HL-60/S4 treated with retinoic acid at 250 ng/mL for 4 days and 3 days (cell line): ENCODE measurements around the gene GNRHR.
"Not testable (repeated sequence)": the region's sequence is repeated elsewhere in the genome, so short reads cannot be mapped to it uniquely, and the experiment has no call there.

Experiments used
- in situ Hi-C: fragments of 300-500 bp; cut with MboI; formaldehyde crosslinking; loops from 2 replicates; pipeline ENCODE4 v1.7.0; 2022; ENCODE audit warnings: low sequenced_read_pairs

Gene GNRHR, protein sequence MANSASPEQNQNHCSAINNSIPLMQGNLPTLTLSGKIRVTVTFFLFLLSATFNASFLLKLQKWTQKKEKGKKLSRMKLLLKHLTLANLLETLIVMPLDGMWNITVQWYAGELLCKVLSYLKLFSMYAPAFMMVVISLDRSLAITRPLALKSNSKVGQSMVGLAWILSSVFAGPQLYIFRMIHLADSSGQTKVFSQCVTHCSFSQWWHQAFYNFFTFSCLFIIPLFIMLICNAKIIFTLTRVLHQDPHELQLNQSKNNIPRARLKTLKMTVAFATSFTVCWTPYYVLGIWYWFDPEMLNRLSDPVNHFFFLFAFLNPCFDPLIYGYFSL

GRCh38 chr4:67754288-67754687, at the start of gene GNRHR:
Gene GNRHR (minus strand): TSS chr4:67754388. CDS start chr4:67754335, 53 bp downstream.
- in situ Hi-C loops, result no loop called here

DNA sequence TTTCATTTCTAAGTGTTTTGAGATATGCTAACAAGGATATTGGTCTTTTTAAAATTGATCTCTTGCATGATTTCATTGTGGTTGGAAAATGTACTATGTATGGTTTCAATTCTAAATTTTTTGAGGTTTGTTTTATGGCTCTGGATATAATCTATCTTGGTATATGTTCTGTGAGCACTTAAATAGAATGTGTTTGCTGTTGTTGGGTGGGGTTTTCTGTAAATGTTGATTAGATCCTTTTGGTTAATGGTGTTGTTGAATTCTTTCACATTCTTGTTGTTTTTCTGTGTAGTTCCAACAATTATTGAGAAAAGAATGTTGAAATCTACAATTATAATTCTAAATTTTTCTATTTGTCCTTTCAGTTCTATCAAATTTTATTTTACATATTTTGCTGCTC, 42.6 kb upstream of the GNRHR start:
- in situ Hi-C loops, result no loop called here

- in situ Hi-C loops, result no loop called here
These were observed 36.5 kb upstream of the GNRHR start for GRCh38 chr4:67790721-67791120.

DNA sequence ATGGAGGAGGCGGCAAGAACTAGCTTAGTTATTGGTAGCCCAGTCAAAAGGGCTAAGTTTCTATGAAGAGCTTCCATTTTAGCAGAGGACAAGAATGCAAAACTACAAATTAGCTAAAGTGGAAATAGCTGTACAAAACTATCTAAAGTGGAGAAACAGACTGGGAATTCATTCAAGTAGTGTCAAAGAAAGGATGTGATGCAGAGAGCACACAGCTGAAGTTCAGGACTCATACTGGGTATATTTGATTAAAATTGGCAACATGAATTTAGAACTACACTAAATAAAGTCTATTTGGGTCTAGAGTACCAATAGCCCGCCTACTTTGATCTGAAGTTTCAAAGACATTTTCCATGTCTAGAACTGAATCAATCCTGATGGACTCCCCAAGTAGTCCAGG, 33.1 kb upstream of the GNRHR start:
- in situ Hi-C loops, result no loop called here

DNA sequence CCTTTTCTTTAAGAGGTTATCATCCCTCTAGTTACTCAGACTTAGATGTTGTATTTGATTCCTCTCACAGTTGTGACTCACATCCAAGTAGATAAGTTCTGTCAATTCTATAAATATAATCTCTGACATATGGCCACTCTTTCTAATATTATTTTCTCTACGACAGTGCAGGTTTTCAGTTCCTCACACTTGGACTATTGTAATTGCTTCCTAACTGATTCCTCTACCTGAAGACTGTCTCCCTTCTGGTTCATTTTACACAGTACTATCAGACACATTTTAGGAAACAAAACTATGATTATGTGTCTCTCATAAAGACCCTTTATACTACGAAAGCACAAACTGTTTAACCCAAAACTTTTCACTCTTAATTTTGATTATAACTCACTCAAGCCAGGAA, 31.3 kb upstream of the GNRHR start:
- in situ Hi-C loops, result no loop called here

DNA sequence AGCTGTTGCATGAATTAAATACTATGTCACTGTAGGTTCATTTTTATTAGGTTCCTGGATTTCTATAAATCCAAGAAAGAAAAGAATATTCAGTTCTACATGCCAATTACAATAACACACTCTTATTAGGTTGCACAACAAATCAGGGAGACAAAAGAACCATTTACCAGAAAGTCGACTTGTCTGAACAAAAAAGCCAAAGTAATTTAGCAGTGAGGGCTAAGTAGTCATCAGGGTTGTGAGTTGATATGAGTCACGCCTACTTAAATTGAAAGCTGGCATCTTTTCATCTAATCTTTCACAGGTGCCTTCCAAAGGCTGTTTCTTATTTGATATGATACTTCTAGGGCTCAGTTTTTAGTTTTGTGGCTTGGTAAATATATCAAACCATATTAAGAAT, 25.4 kb upstream of the GNRHR start:
- in situ Hi-C loops, result no loop called here

GRCh38 chr4:67776746-67777145, 22.6 kb upstream of the GNRHR start:
- in situ Hi-C loops, result no loop called here

- in situ Hi-C loops, result no loop called here
These were observed 16.2 kb upstream of the GNRHR start for GRCh38 chr4:67770422-67770821.

DNA sequence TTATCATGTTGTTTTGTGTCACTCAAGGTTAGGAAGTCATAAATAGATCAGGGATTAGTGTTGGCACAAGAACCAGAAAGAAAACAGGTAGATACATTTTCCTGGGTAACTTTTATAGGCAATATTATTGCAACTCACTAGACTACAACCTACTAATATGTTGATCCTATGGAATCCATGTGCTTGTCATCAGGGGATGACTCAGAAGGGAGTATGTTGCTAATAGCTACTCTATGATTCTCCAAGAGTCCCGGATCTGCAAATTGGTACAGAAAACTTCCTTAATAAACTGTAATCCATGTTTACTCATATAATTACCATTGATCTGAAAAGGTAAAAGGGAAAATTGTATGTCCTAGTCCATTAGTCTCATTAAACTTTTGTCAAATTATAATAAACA, 11.7 kb upstream of the GNRHR start:
- in situ Hi-C loops, result no loop called here

DNA sequence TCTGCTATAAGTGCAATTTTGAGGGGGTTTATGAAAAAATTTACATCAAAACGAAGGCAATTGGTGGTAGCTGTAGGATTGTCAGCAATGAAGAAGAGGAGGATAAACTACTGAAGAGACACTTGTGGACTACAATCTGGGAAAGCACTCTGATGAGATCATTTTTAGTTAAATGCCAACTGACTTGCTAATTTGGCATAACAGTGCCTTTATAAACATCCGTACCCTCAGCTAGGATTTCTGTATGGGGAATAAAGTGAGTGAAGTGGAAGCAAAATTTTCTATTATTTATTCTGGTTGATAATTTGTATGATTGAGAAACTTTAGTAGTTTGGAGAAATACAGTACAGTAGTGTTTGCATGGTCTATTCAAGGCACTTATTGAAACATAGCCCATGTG, 11.2 kb upstream of the GNRHR start:
- in situ Hi-C loops, result no loop called here

DNA sequence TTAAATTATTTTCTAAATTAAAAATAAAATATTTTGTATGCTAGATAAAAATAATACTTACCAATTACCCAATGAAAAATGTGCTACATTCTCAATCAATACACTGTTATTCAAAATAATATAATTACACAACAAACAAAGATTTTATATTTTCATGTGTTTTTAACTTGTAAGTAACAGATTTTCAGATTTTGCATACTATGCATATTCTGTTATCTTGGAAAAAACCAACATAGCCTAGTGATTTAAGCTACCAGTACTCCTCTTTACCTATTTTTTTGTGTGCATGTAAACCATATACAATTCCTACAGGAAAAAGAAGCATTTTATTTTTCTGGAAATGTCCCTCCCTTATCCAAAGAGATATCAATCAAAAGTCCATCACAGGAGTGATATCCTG, 10.0 kb upstream of the GNRHR start:
- in situ Hi-C loops, result no loop called here

- in situ Hi-C loops, result no loop called here
These were observed 7.9 kb upstream of the GNRHR start for GRCh38 chr4:67762086-67762485.

GRCh38 chr4:67756991-67757390, 2.8 kb upstream of the GNRHR start:
- in situ Hi-C loops, result not testable (repeated sequence)

- in situ Hi-C loops, result no loop called here
These were observed 1.8 kb upstream of the GNRHR start for GRCh38 chr4:67755974-67756373.

DNA sequence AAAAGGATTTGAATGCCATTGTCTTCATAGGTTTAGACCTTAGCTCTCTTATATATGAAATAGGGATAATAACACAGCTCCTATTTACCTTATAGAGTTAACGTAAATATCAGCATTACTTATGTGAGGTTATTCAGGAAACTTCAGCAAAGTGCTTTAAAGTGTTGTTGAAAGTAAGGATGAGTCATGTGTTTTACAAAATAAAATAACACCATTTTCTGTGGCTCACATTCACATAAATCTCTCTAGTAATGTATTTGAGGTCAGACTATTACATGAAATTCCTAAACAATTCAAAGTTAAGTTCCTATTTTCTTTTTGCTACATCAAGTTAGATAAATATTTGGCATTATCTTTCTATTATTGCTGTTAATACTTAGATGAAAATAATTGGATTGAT, 2.9 kb downstream of the GNRHR start:
- in situ Hi-C loops, result no loop called here

DNA sequence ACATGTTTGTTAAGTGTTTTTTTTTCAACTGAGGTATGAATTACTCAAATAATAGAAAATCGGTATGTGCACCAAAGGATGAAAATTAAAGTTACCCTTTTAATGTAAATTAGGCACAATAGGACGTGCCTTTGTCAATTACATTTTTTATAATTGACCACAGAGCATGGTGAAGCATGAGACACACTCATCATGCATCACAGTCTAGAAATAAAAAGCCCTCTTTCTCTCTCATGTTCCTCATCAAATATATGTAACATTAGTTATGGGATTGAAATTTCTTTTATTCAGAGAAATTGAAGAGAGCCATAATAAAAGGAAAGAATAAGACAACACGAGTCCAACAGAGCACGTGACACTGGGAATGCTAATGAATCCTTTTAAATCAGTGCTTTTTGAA, 3.5 kb downstream of the GNRHR start:
- in situ Hi-C loops, result no loop called here

DNA sequence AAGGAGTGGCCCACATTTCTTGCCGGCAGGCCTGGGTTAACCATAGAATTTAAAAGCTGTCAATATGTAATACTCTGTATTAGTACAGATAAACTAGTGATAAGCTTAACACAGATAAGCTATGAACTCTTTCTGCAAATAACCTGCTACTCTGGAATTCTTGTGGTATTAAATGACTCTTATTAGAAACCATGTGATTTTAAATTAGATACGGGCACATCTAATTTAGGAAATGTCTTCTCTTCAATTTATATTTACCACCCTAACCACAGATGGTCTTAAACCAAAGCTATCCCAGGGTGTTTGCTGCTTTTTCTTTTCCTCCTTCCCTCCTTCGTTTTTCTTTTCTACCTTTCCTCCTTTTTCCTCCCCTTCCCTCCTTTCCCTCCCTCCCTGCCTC, 4.9 kb downstream of the GNRHR start:
- in situ Hi-C loops, result no loop called here

GRCh38 chr4:67746797-67747495, 7.2 kb downstream of the GNRHR start:
- in situ Hi-C loops, result no loop called here

DNA sequence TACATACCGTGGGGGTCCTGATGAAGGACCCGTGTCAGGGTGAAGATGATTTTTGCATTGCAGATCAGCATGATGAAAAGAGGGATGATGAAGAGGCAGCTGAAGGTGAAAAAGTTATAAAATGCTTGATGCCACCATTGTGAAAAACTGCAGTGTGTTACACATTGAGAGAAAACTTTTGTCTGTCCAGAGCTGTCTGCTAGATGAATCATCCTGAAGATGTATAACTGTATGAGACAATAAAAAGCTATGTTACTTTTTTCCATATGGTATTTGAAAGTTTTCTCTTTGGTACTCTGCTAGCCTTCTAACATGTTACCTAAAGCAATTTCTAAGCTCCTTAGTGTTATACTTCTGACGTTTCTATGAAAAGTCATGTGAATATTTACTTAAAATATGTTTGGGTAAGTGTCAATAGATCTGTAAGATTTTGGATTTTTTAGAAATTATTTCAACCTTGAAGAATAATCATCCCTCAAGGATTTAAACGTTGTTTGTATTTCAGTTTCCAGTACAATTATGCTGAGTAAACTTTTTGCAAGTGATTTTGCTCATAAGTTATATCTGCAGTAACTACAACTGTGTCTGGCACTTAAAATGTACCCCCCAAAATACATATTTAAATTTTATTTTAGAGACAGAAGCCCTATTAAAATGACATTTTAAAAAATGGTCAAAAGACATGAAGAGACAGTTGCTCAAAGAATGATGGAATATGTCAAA, 9.5 kb downstream of the GNRHR start:
- in situ Hi-C loops, result no loop called here

DNA sequence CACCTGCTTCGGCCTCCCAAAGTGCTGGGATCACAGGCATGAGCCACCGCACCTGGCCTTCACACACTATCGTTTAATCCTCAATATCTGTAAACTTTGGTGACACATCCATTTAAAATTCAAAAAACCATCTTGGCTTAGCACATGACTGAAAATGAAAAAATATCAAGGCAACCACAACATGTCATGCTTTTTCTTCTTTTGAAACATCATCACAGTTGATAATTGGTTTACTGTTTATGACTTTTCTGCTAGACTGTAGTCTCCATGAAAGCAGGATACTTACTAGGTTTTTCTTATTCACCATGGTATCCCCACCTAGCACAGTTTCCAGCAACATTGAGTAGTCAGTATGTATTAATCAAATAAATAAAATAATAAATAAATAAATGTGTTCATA, 11.0 kb downstream of the GNRHR start:
- in situ Hi-C loops, result no loop called here

DNA sequence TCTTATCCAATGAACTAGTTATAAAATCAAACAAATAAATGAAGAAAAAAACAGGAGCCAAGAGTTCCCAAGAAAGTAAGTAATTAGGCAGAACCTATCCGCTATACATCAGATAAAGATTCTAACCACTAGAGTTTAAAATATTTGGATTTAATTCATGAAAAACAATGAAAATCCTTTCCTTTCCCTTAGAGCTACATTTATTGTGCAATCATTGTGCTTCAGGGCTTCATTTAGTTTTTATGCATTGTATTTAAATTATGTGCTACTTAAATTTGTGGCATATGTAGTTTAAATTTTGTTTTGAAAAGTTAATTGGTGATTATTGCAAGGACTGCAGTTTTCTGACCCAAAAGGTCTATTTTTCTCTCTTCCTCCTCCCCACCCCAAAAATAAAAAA, 17.9 kb downstream of the GNRHR start:
- in situ Hi-C loops, result no loop called here

DNA sequence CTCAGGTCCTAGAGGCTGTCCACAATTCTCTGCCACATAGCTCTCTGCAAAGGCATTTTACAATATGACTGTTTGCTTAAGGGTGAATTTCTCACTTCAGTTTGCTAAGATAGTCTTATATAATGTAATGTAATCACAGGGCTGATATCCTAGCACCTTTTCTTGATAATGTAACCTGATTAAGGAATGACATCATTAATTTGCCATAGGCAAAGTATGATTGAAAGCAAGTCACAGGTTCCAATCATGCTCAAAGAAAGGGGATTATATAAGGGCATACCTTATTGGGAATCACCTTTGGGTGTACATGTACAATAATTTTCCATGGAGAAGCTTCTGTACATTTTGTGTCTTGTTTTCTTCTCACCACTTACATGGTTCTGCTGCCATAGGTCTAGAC, 18.9 kb downstream of the GNRHR start:
- in situ Hi-C loops, result no loop called here
